ENCODE measurements around the gene BTBD8.
A peak's percentile ranks its signal among the peaks of the same experiment; 100 is the strongest.
"Not testable (repeated sequence)": the region's sequence is repeated elsewhere in the genome, so short reads cannot be mapped to it uniquely, and the experiment has no call there.

Gene BTBD8

GRCh38 chr1:92080128-92080985, at the start of gene BTBD8:
BTBD8 (plus strand) TSS chr1:92080345; CDS start chr1:92080572, 227 bp downstream.
- peak; percentile 69 to 82 for DNase-seq (ENCODE audit: low read depth in 2 of 2)

- no peak for DNase-seq (ENCODE audit: low read depth in 2 of 2)
Measured at GRCh38 chr1:92030656-92031107, 49.5 kb upstream of the BTBD8 start.

GRCh38 chr1:92031281-92032110, 48.6 kb upstream of the BTBD8 start:
- DNase-seq (ENCODE audit: low read depth in 2 of 2) = no peak

GRCh38 chr1:92037400-92037799, 42.7 kb upstream of the BTBD8 start:
- DNase-seq (ENCODE audit: low read depth in 2 of 2) = no peak

- DNase-seq (ENCODE audit: low read depth in 2 of 2) = no peak
Measured at GRCh38 chr1:92038695-92039346, 41.3 kb upstream of the BTBD8 start.

- DNase-seq (ENCODE audit: low read depth in 2 of 2) = no peak
Measured at GRCh38 chr1:92040971-92041370, 39.2 kb upstream of the BTBD8 start.

- DNase-seq (ENCODE audit: low read depth in 2 of 2) = no peak
Measured at GRCh38 chr1:92043621-92044020, 36.5 kb upstream of the BTBD8 start.

GRCh38 chr1:92045766-92046495, 34.2 kb upstream of the BTBD8 start:
- no peak for DNase-seq (ENCODE audit: low read depth in 2 of 2)

GRCh38 chr1:92051948-92052347, 28.2 kb upstream of the BTBD8 start:
- DNase-seq (ENCODE audit: low read depth in 2 of 2) = no peak

- DNase-seq (ENCODE audit: low read depth in 2 of 2) = no peak
Measured at GRCh38 chr1:92065042-92065441, 15.1 kb upstream of the BTBD8 start.

GRCh38 chr1:92066321-92066720, 13.8 kb upstream of the BTBD8 start:
- DNase-seq (ENCODE audit: low read depth in 2 of 2) = no peak

- DNase-seq (ENCODE audit: low read depth in 2 of 2) = no peak
Measured at GRCh38 chr1:92070892-92071291, 9.3 kb upstream of the BTBD8 start.

- DNase-seq (ENCODE audit: low read depth in 2 of 2) = not testable (repeated sequence)
Measured at GRCh38 chr1:92074446-92074845, 5.7 kb upstream of the BTBD8 start.

- DNase-seq (ENCODE audit: low read depth in 2 of 2) = no peak
Measured at GRCh38 chr1:92075311-92075710, 4.8 kb upstream of the BTBD8 start, which contains the start of gene SETSIP. SETSIP (minus strand) TSS chr1:92075411; CDS start chr1:92075411, 0 bp downstream.

GRCh38 chr1:92076363-92076762, 3.8 kb upstream of the BTBD8 start:
- no peak for DNase-seq (ENCODE audit: low read depth in 2 of 2)

- DNase-seq (ENCODE audit: low read depth in 2 of 2) = not testable (repeated sequence)
Measured at GRCh38 chr1:92078077-92078476, 2.1 kb upstream of the BTBD8 start.

- DNase-seq (ENCODE audit: low read depth in 2 of 2) = no peak
Measured at GRCh38 chr1:92079441-92079840, 704 bp upstream of the BTBD8 start.

GRCh38 chr1:92081031-92081430, 886 bp downstream of the BTBD8 start:
- no peak for DNase-seq (ENCODE audit: low read depth in 2 of 2)

GRCh38 chr1:92084651-92085050, 4.5 kb downstream of the BTBD8 start:
- no peak for DNase-seq (ENCODE audit: low read depth in 2 of 2)

GRCh38 chr1:92085727-92086126, 5.6 kb downstream of the BTBD8 start:
- DNase-seq (ENCODE audit: low read depth in 2 of 2) = no peak

GRCh38 chr1:92087542-92087941, 7.4 kb downstream of the BTBD8 start:
- DNase-seq (ENCODE audit: low read depth in 2 of 2) = no peak
